Activated CD4-positive, alpha-beta T cell treated with anti-CD3 and anti-CD28 coated beads, Interleukin-2, amount 50 U/mL, for 4 hours (primary cell): ENCODE results near the gene GNAI1.

Source experiments
- DNase-seq, 2 experiments: peaks; one replicate each; pipeline ENCODE4 v3.0.0-alpha.2; 2020

GNAI1 gene

GRCh38 chr7:80216996-80217842, 82.6 kb downstream of the GNAI1 start:
- no peak for DNase-seq

- DNase-seq = no peak
Observed at GRCh38 chr7:80218723-80219122, 84.1 kb downstream of the GNAI1 start.

GRCh38 chr7:80220022-80220634, 85.5 kb downstream of the GNAI1 start:
- DNase-seq = no peak

GRCh38 chr7:80224415-80224814, 89.8 kb downstream of the GNAI1 start:
- DNase-seq = no peak

GRCh38 chr7:80225361-80225760, 90.7 kb downstream of the GNAI1 start:
- DNase-seq = no peak

GRCh38 chr7:80226629-80227028, 92.0 kb downstream of the GNAI1 start:
- DNase-seq = no peak

GRCh38 chr7:80230327-80230726, 95.7 kb downstream of the GNAI1 start:
- DNase-seq = no peak

GRCh38 chr7:80231707-80232106, 97.1 kb downstream of the GNAI1 start:
- DNase-seq = no peak

GRCh38 chr7:80232979-80233724, 98.5 kb downstream of the GNAI1 start:
- no peak for DNase-seq

GRCh38 chr7:80235334-80235733, 100.7 kb downstream of the GNAI1 start:
- DNase-seq = no peak

- no peak for DNase-seq
Observed at GRCh38 chr7:80236681-80237080, 102.0 kb downstream of the GNAI1 start.

GRCh38 chr7:80240265-80241025, 105.8 kb downstream of the GNAI1 start:
- no peak for DNase-seq

GRCh38 chr7:80241671-80242070, 107.0 kb downstream of the GNAI1 start:
- no peak for DNase-seq

GRCh38 chr7:80243425-80243824, 108.8 kb downstream of the GNAI1 start:
- DNase-seq = no peak

GRCh38 chr7:80244206-80244916, 109.7 kb downstream of the GNAI1 start:
- no peak for DNase-seq

GRCh38 chr7:80247144-80247543, 112.5 kb downstream of the GNAI1 start:
- DNase-seq = no peak

GRCh38 chr7:80247891-80248290, 113.3 kb downstream of the GNAI1 start:
- no peak for DNase-seq

- DNase-seq = no peak
Observed at GRCh38 chr7:80249184-80249583, 114.6 kb downstream of the GNAI1 start.

GRCh38 chr7:80249619-80250295, 115.1 kb downstream of the GNAI1 start:
- no peak for DNase-seq

GRCh38 chr7:80253237-80253636, 118.6 kb downstream of the GNAI1 start:
- DNase-seq = no peak

- DNase-seq = no peak
Observed at GRCh38 chr7:80253653-80254052, 119.0 kb downstream of the GNAI1 start.

GRCh38 chr7:80255656-80256055, 121.0 kb downstream of the GNAI1 start:
- DNase-seq = no peak
